ENCODE measurements around the gene FRMPD1. TPM values are rescaled to one million over a fixed set of nuclear protein-coding genes. Genes with fewer than 3 reads are reported as not detected.

FRMPD1 gene
- total RNA-seq, 1 donor = not detected

DNA sequence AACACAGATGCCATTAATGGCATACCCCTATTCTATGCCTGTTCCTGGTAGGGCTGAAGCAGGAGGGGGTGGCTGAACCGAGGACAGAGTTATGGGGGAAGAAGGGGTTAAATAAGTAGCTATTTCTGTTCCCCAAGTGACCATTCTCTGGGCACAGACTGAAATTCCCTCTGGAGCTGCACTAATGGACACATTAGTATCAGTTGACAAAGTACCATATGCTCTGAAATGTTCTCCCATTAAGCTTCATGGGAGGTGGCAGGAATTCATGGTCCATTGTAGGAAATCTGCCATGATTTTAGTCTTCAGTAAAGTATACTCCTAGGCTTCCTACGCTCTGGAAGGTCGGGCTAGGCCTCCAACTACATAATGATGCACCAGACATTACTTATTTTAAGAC, 10.5 kb upstream of the FRMPD1 start:
- DNase-seq (ENCODE audit: low read depth) = no peak
- no peak overlapping the region for H3K4me3 ChIP-seq (ENCODE audit: low read depth, low read length)
- TF ChIP-seq, protein P1, sequence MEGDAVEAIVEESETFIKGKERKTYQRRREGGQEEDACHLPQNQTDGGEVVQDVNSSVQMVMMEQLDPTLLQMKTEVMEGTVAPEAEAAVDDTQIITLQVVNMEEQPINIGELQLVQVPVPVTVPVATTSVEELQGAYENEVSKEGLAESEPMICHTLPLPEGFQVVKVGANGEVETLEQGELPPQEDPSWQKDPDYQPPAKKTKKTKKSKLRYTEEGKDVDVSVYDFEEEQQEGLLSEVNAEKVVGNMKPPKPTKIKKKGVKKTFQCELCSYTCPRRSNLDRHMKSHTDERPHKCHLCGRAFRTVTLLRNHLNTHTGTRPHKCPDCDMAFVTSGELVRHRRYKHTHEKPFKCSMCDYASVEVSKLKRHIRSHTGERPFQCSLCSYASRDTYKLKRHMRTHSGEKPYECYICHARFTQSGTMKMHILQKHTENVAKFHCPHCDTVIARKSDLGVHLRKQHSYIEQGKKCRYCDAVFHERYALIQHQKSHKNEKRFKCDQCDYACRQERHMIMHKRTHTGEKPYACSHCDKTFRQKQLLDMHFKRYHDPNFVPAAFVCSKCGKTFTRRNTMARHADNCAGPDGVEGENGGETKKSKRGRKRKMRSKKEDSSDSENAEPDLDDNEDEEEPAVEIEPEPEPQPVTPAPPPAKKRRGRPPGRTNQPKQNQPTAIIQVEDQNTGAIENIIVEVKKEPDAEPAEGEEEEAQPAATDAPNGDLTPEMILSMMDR (IDR thresholded peaks at IDR 0.05; ENCODE audit: insufficient read depth, low read length) = no peak

DNA sequence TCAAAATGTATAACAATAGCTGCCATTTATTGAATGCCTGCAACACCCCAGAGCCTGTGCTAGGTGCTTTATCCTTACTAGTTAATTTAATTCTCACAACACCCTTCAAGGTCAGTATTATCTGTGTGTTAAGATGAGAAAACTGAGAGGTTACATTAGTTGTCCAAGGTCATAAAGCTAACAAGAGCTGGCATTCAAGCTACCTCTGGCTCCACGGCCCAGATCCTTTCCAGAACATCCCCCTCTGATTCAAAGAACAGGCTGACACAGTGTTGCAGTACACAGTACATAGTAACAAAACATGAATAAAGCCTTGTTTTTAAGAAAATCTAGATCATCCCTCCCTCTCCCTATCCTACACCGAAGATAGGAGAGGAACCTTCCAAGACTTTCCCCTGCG, 9.4 kb upstream of the FRMPD1 start:
- TF ChIP-seq, protein P1 (IDR thresholded peaks at IDR 0.05; ENCODE audit: insufficient read depth, low read length) = no peak
- H3K4me3 ChIP-seq (ENCODE audit: low read depth, low read length) = no peak overlapping the region
- no peak for DNase-seq (ENCODE audit: low read depth)

DNA sequence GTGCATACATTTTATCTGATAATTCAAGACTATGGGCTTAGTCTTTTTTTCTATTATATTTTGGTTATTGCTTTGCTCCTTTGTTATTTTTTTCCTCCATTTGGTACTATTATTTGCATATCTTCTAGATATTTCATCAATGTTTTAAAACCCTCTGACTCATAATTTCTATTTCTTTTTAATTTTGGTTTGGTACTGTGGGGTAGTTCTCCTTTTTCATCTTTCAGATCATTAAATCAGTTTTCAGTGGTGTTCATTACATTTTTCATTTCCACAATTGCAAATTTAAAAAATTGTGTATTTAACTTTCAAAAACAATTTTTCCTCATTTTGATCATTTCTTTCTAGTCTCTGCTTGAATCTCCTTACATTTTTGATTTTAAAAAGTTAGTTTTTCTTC, 7.5 kb upstream of the FRMPD1 start:
- TF ChIP-seq, protein P1 (IDR thresholded peaks at IDR 0.05; ENCODE audit: insufficient read depth, low read length) = no peak
- DNase-seq (ENCODE audit: low read depth) = no peak

DNA sequence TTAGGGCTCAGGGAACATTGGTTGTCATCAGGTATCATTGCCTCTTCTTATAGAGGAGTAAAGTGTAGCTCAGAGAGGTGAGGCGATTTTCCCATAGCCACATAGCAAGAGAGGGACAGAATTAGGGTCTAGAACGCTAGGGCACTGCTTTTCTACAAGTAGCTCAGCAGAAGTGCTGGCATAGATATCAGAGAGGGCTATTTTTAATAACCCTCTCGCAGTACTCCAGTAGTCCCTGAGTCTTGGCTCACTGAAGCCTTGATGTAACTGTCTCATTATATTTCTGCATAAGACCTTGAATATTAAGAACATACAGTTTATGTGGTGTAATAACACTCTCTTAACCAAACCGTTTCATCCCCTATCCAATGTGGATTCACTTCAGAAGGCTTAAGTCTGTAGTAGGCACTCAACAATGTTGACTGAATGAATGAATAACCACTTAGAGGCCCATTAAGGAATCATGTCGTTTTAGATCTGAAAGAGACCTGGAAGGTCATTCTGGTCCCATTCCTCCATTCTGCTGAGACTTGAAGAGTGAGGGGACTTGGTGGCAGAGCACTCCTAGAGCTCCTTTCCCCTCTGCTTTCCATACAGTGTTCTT, 4.7 kb upstream of the FRMPD1 start:
- no peak overlapping the region for H3K4me3 ChIP-seq (ENCODE audit: low read depth, low read length)
- DNase-seq (ENCODE audit: low read depth) = no peak
- TF ChIP-seq, protein P1 (IDR thresholded peaks at IDR 0.05; ENCODE audit: insufficient read depth, low read length) = no peak

More for the DNA sequence above, 7.5 kb upstream of the FRMPD1 start:
- no peak overlapping the region for H3K4me3 ChIP-seq (ENCODE audit: low read depth, low read length)

DNA sequence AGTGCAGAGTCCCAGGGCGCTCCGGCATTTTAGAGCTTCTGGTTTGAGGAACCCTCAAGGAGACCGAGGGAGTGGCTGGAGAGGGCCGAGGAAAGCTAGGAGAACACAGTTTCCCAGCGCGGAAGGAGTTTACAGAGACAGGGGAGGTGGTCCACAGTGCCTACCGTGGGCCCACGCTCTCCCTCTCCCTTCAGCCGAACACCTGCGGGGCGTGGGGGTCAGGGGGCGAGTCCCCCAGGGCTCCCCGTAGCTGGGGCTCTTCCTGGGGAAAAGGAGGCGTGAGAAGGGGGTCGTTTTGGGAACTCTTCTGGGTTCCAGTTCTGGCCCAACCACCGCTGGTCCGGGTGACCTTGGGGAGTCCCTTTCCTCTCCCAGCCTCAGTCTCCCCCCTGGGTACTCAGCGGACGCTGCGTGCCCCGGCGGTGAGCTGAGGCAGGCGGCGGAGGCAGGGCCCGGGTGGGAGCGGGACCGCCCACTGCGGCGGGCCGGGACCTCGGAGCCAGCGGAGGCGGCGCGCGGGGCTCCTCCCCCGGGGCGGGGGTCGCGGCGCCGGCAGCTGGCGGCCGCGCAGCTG, 368 bp upstream of the FRMPD1 start:
- peak overlapping the region; percentile 28 for H3K4me3 ChIP-seq (ENCODE audit: low read depth, low read length)
- DNase-seq (ENCODE audit: low read depth) = no peak
- TF ChIP-seq, protein P1 (IDR thresholded peaks at IDR 0.05; ENCODE audit: insufficient read depth, low read length) = no peak

DNA sequence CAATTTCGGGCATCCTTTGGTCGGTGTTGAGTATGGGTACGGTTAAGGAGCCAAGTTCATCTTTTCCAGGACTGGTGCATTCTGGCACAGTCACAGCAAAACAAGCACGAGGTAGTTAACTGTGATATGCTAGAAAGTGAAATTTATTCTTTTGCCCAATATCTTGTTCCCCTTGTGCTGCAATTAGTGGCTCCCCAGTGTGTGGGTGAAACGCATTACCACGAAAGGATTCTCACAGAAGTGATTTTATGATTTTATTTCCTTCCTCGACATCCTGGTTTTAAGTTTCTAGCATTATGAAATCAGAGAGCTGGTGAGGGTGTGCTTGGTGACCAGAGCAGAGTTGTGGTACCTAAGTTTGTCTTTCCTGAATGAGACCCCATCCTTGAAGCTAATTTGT, 1.5 kb downstream of the FRMPD1 start:
- no peak for DNase-seq (ENCODE audit: low read depth)
- TF ChIP-seq, protein P1 (IDR thresholded peaks at IDR 0.05; ENCODE audit: insufficient read depth, low read length) = no peak
- no peak overlapping the region for H3K4me3 ChIP-seq (ENCODE audit: low read depth, low read length)

DNA sequence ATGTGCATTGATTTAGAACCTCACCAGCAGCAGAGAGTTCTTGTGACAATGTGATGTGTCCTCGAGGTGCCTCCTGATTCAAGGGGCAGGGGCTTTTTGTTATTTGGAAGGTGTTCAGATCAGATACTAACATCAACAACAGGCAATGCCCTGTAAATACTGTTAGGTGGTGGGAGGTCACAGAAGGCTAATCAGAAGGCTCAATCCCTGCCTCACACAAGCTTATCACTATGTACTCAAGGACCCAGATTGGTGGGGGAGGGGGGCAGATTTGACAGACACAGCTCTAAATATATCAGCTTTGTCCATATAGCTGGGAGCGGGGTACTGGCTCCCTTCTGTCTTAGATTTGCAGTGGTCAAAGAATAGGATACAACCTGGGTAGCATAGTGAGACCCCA, 2.6 kb downstream of the FRMPD1 start:
- H3K4me3 ChIP-seq (ENCODE audit: low read depth, low read length) = no peak overlapping the region
- DNase-seq (ENCODE audit: low read depth) = no peak
- TF ChIP-seq, protein P1 (IDR thresholded peaks at IDR 0.05; ENCODE audit: insufficient read depth, low read length) = no peak

All from fibroblast of the aortic adventitia (primary cell).